ENCODE results near the gene RBFOX1.

The RBFOX1 gene

GRCh38 chr16:7340938-7341337 lies 8.3 kb downstream of the RBFOX1 start:
- H3K79me1 ChIP-seq (ENCODE audit: low read depth, low read length), result no peaks in the 10 kb centered on the region
- no peaks in the 10 kb centered on the region for H3K36me3 ChIP-seq (replicated peaks in 1 of 2; ENCODE audit: control insufficient read depth in 2 of 2, insufficient read depth in 2 of 2, low read length in 2 of 2)
- no peak overlapping the region for H3K23ac ChIP-seq (ENCODE audit: low read depth, low read length, poor library complexity)
- H3K27ac ChIP-seq (replicated peaks; ENCODE audit: low read length), result no peak overlapping the region
- H3K9ac ChIP-seq (ENCODE audit: low read depth, low read length, poor library complexity), result no peak overlapping the region
- H2AFZ ChIP-seq (ENCODE audit: low read length), result no peak overlapping the region
- H3K4ac ChIP-seq (ENCODE audit: low read length), result no peak overlapping the region
- no peak overlapping the region for H3K4me2 ChIP-seq (ENCODE audit: insufficient read depth, low read length, poor library complexity, severe bottlenecking)
- no peak overlapping the region for H4K91ac ChIP-seq (ENCODE audit: low read depth, low read length, poor library complexity)
- H3K27me3 ChIP-seq (ENCODE audit: control insufficient read depth in 3 of 3, insufficient read depth in 3 of 3, low read depth in 1 of 3, low read length in 3 of 3), result no peaks in the 10 kb centered on the region
- DNase-seq (ENCODE audit: low spot score), result no peak
- no peak overlapping the region for H3K18ac ChIP-seq (ENCODE audit: low read length)
- H2BK5ac ChIP-seq (ENCODE audit: low read length), result no peak overlapping the region
- no CpG with 5 or more reads among the region's 5 CpGs for WGBS, 2 donors (ENCODE audit: extremely low coverage in 2 of 2, insufficient read length in 2 of 2, insufficient replicate concordance in 1 of 2)
- H3K14ac ChIP-seq (ENCODE audit: low read length), result no peak overlapping the region
- H2AK5ac ChIP-seq (ENCODE audit: low read depth, low read length), result no peak overlapping the region
- H2BK15ac ChIP-seq (ENCODE audit: low read length), result no peak overlapping the region
- H4K8ac ChIP-seq (ENCODE audit: low read depth, low read length), result no peak overlapping the region
- no peak overlapping the region for H2BK120ac ChIP-seq (ENCODE audit: low read depth, low read length)
- no peak overlapping the region for H2BK12ac ChIP-seq (ENCODE audit: low read length)
- no peak overlapping the region for H3K4me3 ChIP-seq (ENCODE audit: low read length in 2 of 2)
- no peaks in the 10 kb centered on the region for H3K4me1 ChIP-seq (ENCODE audit: control insufficient read depth in 2 of 2, insufficient read depth in 1 of 2, low read depth in 1 of 2, low read length in 2 of 2)
- no peaks in the 10 kb centered on the region for H3K9me3 ChIP-seq (replicated peaks in 1 of 2; ENCODE audit: control insufficient read depth in 2 of 2, insufficient read depth in 1 of 2, low read depth in 1 of 2, low read length in 2 of 2)

- no peak overlapping the region for H3K9ac ChIP-seq (ENCODE audit: low read depth, low read length, poor library complexity)
- H2BK120ac ChIP-seq (ENCODE audit: low read depth, low read length), result no peak overlapping the region
- H2BK5ac ChIP-seq (ENCODE audit: low read length), result no peak overlapping the region
- H3K4ac ChIP-seq (ENCODE audit: low read length), result no peak overlapping the region
- no peak overlapping the region for H2AFZ ChIP-seq (ENCODE audit: low read length)
- no peak overlapping the region for H2BK15ac ChIP-seq (ENCODE audit: low read length)
- no peaks in the 10 kb centered on the region for H3K79me1 ChIP-seq (ENCODE audit: low read depth, low read length)
- H2BK12ac ChIP-seq (ENCODE audit: low read length), result no peak overlapping the region
- H4K8ac ChIP-seq (ENCODE audit: low read depth, low read length), result no peak overlapping the region
- H2AK5ac ChIP-seq (ENCODE audit: low read depth, low read length), result no peak overlapping the region
- H3K4me1 ChIP-seq (ENCODE audit: control insufficient read depth in 2 of 2, insufficient read depth in 1 of 2, low read depth in 1 of 2, low read length in 2 of 2), result no peaks in the 10 kb centered on the region
- H4K91ac ChIP-seq (ENCODE audit: low read depth, low read length, poor library complexity), result no peak overlapping the region
- WGBS, 2 donors (ENCODE audit: extremely low coverage in 2 of 2, insufficient read length in 2 of 2, insufficient replicate concordance in 1 of 2), result no CpG with 5 or more reads among the region's 4 CpGs
- no peaks in the 10 kb centered on the region for H3K27me3 ChIP-seq (ENCODE audit: control insufficient read depth in 3 of 3, insufficient read depth in 3 of 3, low read depth in 1 of 3, low read length in 3 of 3)
- no peaks in the 10 kb centered on the region for H3K36me3 ChIP-seq (replicated peaks in 1 of 2; ENCODE audit: control insufficient read depth in 2 of 2, insufficient read depth in 2 of 2, low read length in 2 of 2)
- no peak overlapping the region for H3K14ac ChIP-seq (ENCODE audit: low read length)
- no peaks in the 10 kb centered on the region for H3K9me3 ChIP-seq (replicated peaks in 1 of 2; ENCODE audit: control insufficient read depth in 2 of 2, insufficient read depth in 1 of 2, low read depth in 1 of 2, low read length in 2 of 2)
- no peak overlapping the region for H3K4me2 ChIP-seq (ENCODE audit: insufficient read depth, low read length, poor library complexity, severe bottlenecking)
- H3K27ac ChIP-seq (replicated peaks; ENCODE audit: low read length), result no peak overlapping the region
- H3K23ac ChIP-seq (ENCODE audit: low read depth, low read length, poor library complexity), result no peak overlapping the region
- H3K4me3 ChIP-seq (ENCODE audit: low read length in 2 of 2), result no peak overlapping the region
- no peak for DNase-seq (ENCODE audit: low spot score)
- H3K18ac ChIP-seq (ENCODE audit: low read length), result no peak overlapping the region
These were observed 10.0 kb downstream of the RBFOX1 start for GRCh38 chr16:7342598-7342997.

GRCh38 chr16:7343243-7343642 lies 10.6 kb downstream of the RBFOX1 start:
- H4K8ac ChIP-seq (ENCODE audit: low read depth, low read length), result no peak overlapping the region
- H3K18ac ChIP-seq (ENCODE audit: low read length), result no peak overlapping the region
- no peak overlapping the region for H3K23ac ChIP-seq (ENCODE audit: low read depth, low read length, poor library complexity)
- H4K91ac ChIP-seq (ENCODE audit: low read depth, low read length, poor library complexity), result no peak overlapping the region
- H3K27ac ChIP-seq (replicated peaks; ENCODE audit: low read length), result no peak overlapping the region
- H3K79me1 ChIP-seq (ENCODE audit: low read depth, low read length), result no peaks in the 10 kb centered on the region
- no peak for DNase-seq (ENCODE audit: low spot score)
- no peak overlapping the region for H3K4ac ChIP-seq (ENCODE audit: low read length)
- no peak overlapping the region for H3K9ac ChIP-seq (ENCODE audit: low read depth, low read length, poor library complexity)
- no peaks in the 10 kb centered on the region for H3K9me3 ChIP-seq (replicated peaks in 1 of 2; ENCODE audit: control insufficient read depth in 2 of 2, insufficient read depth in 1 of 2, low read depth in 1 of 2, low read length in 2 of 2)
- no peaks in the 10 kb centered on the region for H3K4me1 ChIP-seq (ENCODE audit: control insufficient read depth in 2 of 2, insufficient read depth in 1 of 2, low read depth in 1 of 2, low read length in 2 of 2)
- no peak overlapping the region for H2BK120ac ChIP-seq (ENCODE audit: low read depth, low read length)
- no peaks in the 10 kb centered on the region for H3K27me3 ChIP-seq (ENCODE audit: control insufficient read depth in 3 of 3, insufficient read depth in 3 of 3, low read depth in 1 of 3, low read length in 3 of 3)
- H2BK5ac ChIP-seq (ENCODE audit: low read length), result no peak overlapping the region
- H2AK5ac ChIP-seq (ENCODE audit: low read depth, low read length), result no peak overlapping the region
- no peak overlapping the region for H3K4me3 ChIP-seq (ENCODE audit: low read length in 2 of 2)
- H3K36me3 ChIP-seq (replicated peaks in 1 of 2; ENCODE audit: control insufficient read depth in 2 of 2, insufficient read depth in 2 of 2, low read length in 2 of 2), result no peaks in the 10 kb centered on the region
- H3K14ac ChIP-seq (ENCODE audit: low read length), result no peak overlapping the region
- H2BK15ac ChIP-seq (ENCODE audit: low read length), result no peak overlapping the region
- H2BK12ac ChIP-seq (ENCODE audit: low read length), result no peak overlapping the region
- no peak overlapping the region for H2AFZ ChIP-seq (ENCODE audit: low read length)
- H3K4me2 ChIP-seq (ENCODE audit: insufficient read depth, low read length, poor library complexity, severe bottlenecking), result no peak overlapping the region
- WGBS, 2 donors (ENCODE audit: extremely low coverage in 2 of 2, insufficient read length in 2 of 2, insufficient replicate concordance in 1 of 2), result no CpG with 5 or more reads among the region's 6 CpGs

GRCh38 chr16:7344830-7345780 lies 12.5 kb downstream of the RBFOX1 start:
- H2AFZ ChIP-seq (ENCODE audit: low read length), result no peak overlapping the region
- no peak overlapping the region for H3K18ac ChIP-seq (ENCODE audit: low read length)
- no CpG with 5 or more reads among the region's 23 CpGs for WGBS, 2 donors (ENCODE audit: extremely low coverage in 2 of 2, insufficient read length in 2 of 2, insufficient replicate concordance in 1 of 2)
- H3K27ac ChIP-seq (replicated peaks; ENCODE audit: low read length), result no peak overlapping the region
- no peaks in the 10 kb centered on the region for H3K79me1 ChIP-seq (ENCODE audit: low read depth, low read length)
- H3K9ac ChIP-seq (ENCODE audit: low read depth, low read length, poor library complexity), result no peak overlapping the region
- H4K8ac ChIP-seq (ENCODE audit: low read depth, low read length), result no peak overlapping the region
- H3K27me3 ChIP-seq (ENCODE audit: control insufficient read depth in 3 of 3, insufficient read depth in 3 of 3, low read depth in 1 of 3, low read length in 3 of 3), result no peaks in the 10 kb centered on the region
- no peak overlapping the region for H2BK12ac ChIP-seq (ENCODE audit: low read length)
- H4K91ac ChIP-seq (ENCODE audit: low read depth, low read length, poor library complexity), result no peak overlapping the region
- H3K4me1 ChIP-seq (ENCODE audit: control insufficient read depth in 2 of 2, insufficient read depth in 1 of 2, low read depth in 1 of 2, low read length in 2 of 2), result no peaks in the 10 kb centered on the region
- H3K9me3 ChIP-seq (replicated peaks in 1 of 2; ENCODE audit: control insufficient read depth in 2 of 2, insufficient read depth in 1 of 2, low read depth in 1 of 2, low read length in 2 of 2), result no peaks in the 10 kb centered on the region
- no peak overlapping the region for H3K14ac ChIP-seq (ENCODE audit: low read length)
- H3K23ac ChIP-seq (ENCODE audit: low read depth, low read length, poor library complexity), result no peak overlapping the region
- H2BK15ac ChIP-seq (ENCODE audit: low read length), result no peak overlapping the region
- no peak overlapping the region for H2BK120ac ChIP-seq (ENCODE audit: low read depth, low read length)
- no peak overlapping the region for H3K4ac ChIP-seq (ENCODE audit: low read length)
- H3K36me3 ChIP-seq (replicated peaks in 1 of 2; ENCODE audit: control insufficient read depth in 2 of 2, insufficient read depth in 2 of 2, low read length in 2 of 2), result no peaks in the 10 kb centered on the region
- H2AK5ac ChIP-seq (ENCODE audit: low read depth, low read length), result no peak overlapping the region
- no peak overlapping the region for H3K4me3 ChIP-seq (ENCODE audit: low read length in 2 of 2)
- H2BK5ac ChIP-seq (ENCODE audit: low read length), result no peak overlapping the region
- H3K4me2 ChIP-seq (ENCODE audit: insufficient read depth, low read length, poor library complexity, severe bottlenecking), result no peak overlapping the region
- no peak for DNase-seq (ENCODE audit: low spot score)
